Activated T-cell treated with anti-CD3 and anti-CD28 coated beads, Interleukin-2, amount 50 U/mL, for 4 hours (primary cell): Measurements from ENCODE around the gene KLF9. TPM values are rescaled to one million over a fixed set of nuclear protein-coding genes. Genes with fewer than 3 reads are reported as not detected.
A peak's percentile ranks its signal among the peaks of the same experiment; 100 is the strongest.

Source experiments
- ATAC-seq, 2 donors: fragments of 200-7000 bp; cut with Tn5 transposase; one replicate each; pipeline ENCODE4 v1.10.0; 2021
- DNase-seq: peaks from one replicate; pipeline ENCODE4 v3.0.0-alpha.2; 2020
- H3K27me3 Mint-ChIP-seq: one replicate; pipeline ENCODE4 v1.8.0; 2021; ENCODE audit warnings: low read depth, mixed read lengths
- H3K36me3 Mint-ChIP-seq: one replicate; pipeline ENCODE4 v1.8.0; 2022; ENCODE audit warnings: mixed read lengths; ENCODE audit not compliant: insufficient read depth
- H3K4me1 Mint-ChIP-seq: one replicate; pipeline ENCODE4 v1.8.0; 2021; ENCODE audit warnings: low read depth, mixed read lengths
- H3K4me3 Mint-ChIP-seq: one replicate; pipeline ENCODE4 v1.8.0; 2021; ENCODE audit warnings: mild to moderate bottlenecking, moderate library complexity, mixed read lengths
- H3K9me3 Mint-ChIP-seq: one replicate; pipeline ENCODE4 v1.8.0; 2021; ENCODE audit warnings: mixed read lengths
- total RNA-seq, 3 donors: library from RNA; stranded (reverse); gene quantifications; one replicate each; pipeline ENCODE4 v1.2.1, GENCODE V29; 2021

KLF9 gene
- total RNA-seq, 3 donors from 2014 or later = 21.3 to 25.3 (median 24.6) TPM

- DNase-seq = no peak
- peak in 1 of 2 donors; percentile 28 for ATAC-seq
- H3K36me3 Mint-ChIP-seq = no peaks in the 10 kb centered on the region
- H3K4me3 Mint-ChIP-seq = no peak overlapping the region
- no peaks in the 10 kb centered on the region for H3K27me3 Mint-ChIP-seq
- H3K9me3 Mint-ChIP-seq = no peaks in the 10 kb centered on the region
- peaks cover 5% of the 10 kb centered on the region for H3K4me1 Mint-ChIP-seq
Measured at GRCh38 chr9:70438341-70438928, 24.0 kb upstream of the KLF9 start.

DNA sequence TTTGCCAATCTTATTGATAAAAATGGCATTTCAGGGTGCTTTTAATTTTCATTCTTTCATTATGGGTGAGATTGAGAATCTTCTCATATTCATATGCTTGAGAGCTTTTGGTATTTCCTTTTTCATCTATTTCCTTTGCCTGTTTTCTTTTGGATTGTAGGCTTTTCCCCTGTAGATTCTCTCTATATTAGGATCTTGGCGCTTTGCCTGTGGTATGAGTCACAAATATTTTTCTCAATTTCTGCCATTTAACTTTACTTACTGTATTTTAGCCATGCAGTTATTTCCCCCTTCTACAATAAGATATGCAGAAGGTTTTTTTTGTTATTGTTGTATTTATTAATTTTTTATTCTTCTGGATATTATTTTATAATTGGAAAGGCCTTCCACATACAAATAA is 21.5 kb upstream of the KLF9 start:
- Mint-ChIP-seq H3K9me3 (no peaks in the 10 kb centered on the region), H3K4me3 (no peak overlapping the region), H3K27me3 (no peaks in the 10 kb centered on the region), H3K36me3 (no peaks in the 10 kb centered on the region), H3K4me1 (peaks cover 5% of the 10 kb centered on the region)
- ATAC-seq = no peak
- DNase-seq = no peak

GRCh38 chr9:70429899-70430298 is 15.4 kb upstream of the KLF9 start:
- Mint-ChIP-seq H3K36me3 (no peaks in the 10 kb centered on the region), H3K9me3 (no peaks in the 10 kb centered on the region), H3K4me1 (no peaks in the 10 kb centered on the region), H3K27me3 (no peaks in the 10 kb centered on the region), H3K4me3 (no peak overlapping the region)
- DNase-seq (no peak), ATAC-seq (no peak)

DNA sequence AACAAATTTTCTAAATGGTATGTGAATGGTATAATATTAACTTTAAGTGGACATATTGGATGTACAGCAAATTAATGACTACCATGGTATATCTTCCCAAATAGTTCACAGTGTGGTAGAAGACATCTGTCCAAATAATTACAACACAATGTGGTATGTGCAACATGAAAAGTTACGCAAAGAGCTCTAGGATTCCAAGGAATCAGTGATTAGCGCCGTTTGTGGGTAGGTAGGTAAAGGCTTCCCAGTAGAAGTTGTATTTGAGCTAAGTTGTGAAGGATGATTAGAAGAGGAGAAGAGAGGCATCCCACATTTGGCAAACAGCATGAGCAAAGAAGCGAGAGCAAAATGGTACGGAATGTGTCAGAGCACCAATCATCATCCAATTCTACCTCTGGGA is 14.3 kb upstream of the KLF9 start:
- H3K36me3 Mint-ChIP-seq = no peaks in the 10 kb centered on the region
- DNase-seq = no peak
- no peak overlapping the region for H3K4me3 Mint-ChIP-seq
- H3K27me3 Mint-ChIP-seq = no peaks in the 10 kb centered on the region
- H3K4me1 Mint-ChIP-seq = no peaks in the 10 kb centered on the region
- no peak for ATAC-seq
- H3K9me3 Mint-ChIP-seq = no peaks in the 10 kb centered on the region

GRCh38 chr9:70427161-70427945 is 12.9 kb upstream of the KLF9 start:
- ATAC-seq (no peak), DNase-seq (no peak)
- Mint-ChIP-seq H3K4me3 (no peak overlapping the region), H3K27me3 (no peaks in the 10 kb centered on the region), H3K4me1 (peaks cover 7% of the 10 kb centered on the region), H3K36me3 (no peaks in the 10 kb centered on the region), H3K9me3 (no peaks in the 10 kb centered on the region)

- peaks cover 29% of the 10 kb centered on the region for H3K4me1 Mint-ChIP-seq
- no peaks in the 10 kb centered on the region for H3K36me3 Mint-ChIP-seq
- DNase-seq (no peak), ATAC-seq (no peak)
- no peaks in the 10 kb centered on the region for H3K27me3 Mint-ChIP-seq
- H3K4me3 Mint-ChIP-seq = no peak overlapping the region
- no peaks in the 10 kb centered on the region for H3K9me3 Mint-ChIP-seq
Measured at GRCh38 chr9:70425192-70425591, 10.7 kb upstream of the KLF9 start.

DNA sequence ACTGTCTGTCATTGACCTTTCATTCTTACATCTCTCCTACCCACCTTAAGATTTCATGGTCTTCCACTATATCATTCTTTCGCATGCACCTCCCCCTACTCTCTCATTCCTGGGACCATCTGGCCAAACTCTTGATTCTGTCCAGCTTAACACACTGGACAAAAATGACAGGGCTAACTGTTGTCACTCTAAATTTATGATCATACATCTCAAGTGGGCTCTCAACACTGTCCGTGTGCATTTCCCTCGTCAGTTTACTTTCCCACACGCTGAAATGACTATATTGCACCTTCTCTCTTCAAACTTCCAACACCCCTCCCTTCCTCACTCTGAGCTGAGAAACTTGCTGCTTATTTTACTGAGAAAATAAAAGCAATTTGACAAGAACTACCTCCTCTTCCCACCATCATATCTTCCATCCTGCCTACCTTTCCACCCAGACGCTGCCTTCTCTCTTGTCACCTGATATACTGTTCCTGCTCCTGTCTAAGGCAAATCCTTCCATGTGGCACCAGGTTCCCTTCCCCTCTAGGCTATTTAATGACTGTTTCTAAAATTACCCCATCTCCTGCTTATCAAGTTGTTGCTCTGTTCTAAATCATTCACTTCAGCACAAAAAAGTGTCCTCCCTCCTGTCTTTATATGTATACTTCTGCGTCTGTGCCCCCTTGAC is 8.1 kb upstream of the KLF9 start:
- H3K9me3 Mint-ChIP-seq = no peaks in the 10 kb centered on the region
- DNase-seq = no peak
- no peak for ATAC-seq
- H3K4me1 Mint-ChIP-seq = peaks cover 40% of the 10 kb centered on the region
- H3K36me3 Mint-ChIP-seq = no peaks in the 10 kb centered on the region
- H3K4me3 Mint-ChIP-seq = peak overlapping the region; percentile 93
- peaks cover 1% of the 10 kb centered on the region for H3K27me3 Mint-ChIP-seq

DNA sequence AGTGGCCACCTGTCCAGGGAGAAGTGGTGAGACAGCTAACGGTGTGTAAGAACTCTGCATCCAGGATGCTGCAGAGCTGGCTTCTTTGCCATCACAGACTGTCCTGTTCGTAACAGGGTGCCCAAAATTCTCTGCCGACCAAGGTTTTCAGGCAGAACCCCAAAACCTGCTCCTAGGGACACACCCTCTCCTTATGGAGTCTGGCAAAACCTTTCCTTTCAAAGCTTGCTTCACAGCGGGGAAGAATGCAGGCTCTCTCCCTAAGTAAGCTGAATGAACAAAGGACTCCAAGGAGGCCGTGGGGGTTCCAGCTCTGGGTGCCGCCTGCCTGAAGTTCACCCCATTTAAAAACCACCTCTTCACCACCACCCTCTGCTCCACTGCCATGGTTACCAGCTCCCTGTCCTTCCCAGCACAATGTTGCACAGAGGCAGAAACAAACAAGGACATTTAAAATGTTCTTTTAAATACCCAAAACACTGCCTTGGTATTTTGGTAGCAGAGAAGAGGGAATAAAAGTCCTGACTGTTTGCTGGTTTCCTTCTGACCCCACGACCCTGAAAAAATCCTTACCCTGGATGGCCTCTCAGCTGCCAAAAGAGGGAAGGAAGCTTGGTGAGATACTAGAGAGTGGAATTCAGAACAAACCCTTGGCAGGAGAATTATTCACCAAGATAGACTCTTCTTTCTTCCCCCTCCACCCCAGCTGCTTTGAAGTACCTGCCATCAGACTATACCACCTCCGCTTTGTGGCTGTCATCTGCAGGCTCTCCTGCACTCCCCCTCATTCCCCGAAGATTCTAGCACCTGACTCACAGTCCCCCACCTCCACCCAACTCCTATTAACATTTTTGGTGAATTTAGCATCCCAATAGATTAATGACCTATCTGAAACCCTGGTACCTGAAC is 7.1 kb upstream of the KLF9 start:
- peaks cover 43% of the 10 kb centered on the region for H3K4me1 Mint-ChIP-seq
- no peak for ATAC-seq
- H3K9me3 Mint-ChIP-seq = no peaks in the 10 kb centered on the region
- H3K4me3 Mint-ChIP-seq = peak overlapping the region; percentile 93
- peak; percentile 64 for DNase-seq
- H3K27me3 Mint-ChIP-seq = peaks cover 1% of the 10 kb centered on the region
- no peaks in the 10 kb centered on the region for H3K36me3 Mint-ChIP-seq

DNA sequence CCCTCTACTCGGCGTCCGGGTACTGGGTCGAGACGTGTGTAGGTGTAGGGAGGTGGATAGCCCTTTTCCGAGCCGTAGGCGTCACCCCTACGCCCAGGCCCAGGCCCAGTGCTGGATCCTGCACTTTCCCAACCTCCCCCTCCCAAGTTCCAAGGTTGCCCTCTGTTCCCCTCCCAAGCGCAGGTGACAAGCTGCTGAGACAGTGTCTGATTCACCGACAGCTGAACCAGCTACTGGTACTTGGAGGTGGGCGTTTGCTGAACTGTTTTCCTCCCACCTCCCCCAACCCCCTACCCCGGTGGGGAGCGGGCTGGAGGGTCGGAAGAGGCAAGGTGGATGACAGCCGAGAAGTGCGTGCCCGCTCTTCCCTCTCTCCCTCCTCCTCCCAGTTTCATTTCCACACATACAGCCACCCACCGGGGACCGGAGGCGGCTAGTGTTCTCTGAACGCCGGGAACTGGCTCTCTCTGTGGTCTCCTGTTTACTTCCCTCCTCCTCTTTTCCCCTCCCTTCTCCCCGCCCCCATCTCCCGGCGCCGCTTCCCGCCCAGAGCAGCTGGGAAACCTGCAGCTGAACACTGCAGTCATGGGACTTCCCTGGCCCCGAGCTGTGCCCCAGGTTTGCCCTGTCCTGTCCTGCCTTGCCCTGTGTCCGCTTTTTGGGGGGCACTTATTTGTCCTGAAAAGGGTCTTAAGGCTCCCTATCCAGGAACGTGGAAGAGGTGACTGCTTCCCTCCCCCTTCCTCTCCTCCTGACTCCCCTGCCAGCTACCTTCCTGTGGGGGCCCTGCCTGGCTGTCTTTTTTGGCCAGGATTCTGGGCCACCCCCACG is 6.2 kb upstream of the KLF9 start:
- Mint-ChIP-seq H3K4me1 (peaks cover 44% of the 10 kb centered on the region), H3K4me3 (peak overlapping the region; percentile 93)

GRCh38 chr9:70419556-70420440 is 5.3 kb upstream of the KLF9 start:
- H3K9me3 Mint-ChIP-seq = no peaks in the 10 kb centered on the region
- ATAC-seq (peak; percentile 65), DNase-seq (peak; percentile 82)
- peaks cover 50% of the 10 kb centered on the region for H3K4me1 Mint-ChIP-seq
- peak overlapping the region; percentile 93 for H3K4me3 Mint-ChIP-seq
- no peaks in the 10 kb centered on the region for H3K36me3 Mint-ChIP-seq
- peaks cover 1% of the 10 kb centered on the region for H3K27me3 Mint-ChIP-seq

More for the DNA sequence above, 6.2 kb upstream of the KLF9 start:
- Mint-ChIP-seq H3K36me3 (no peaks in the 10 kb centered on the region), H3K27me3 (peaks cover 1% of the 10 kb centered on the region), H3K9me3 (no peaks in the 10 kb centered on the region)
- DNase-seq (peak; percentile 61), ATAC-seq (peak; percentile 45 to 46)

DNA sequence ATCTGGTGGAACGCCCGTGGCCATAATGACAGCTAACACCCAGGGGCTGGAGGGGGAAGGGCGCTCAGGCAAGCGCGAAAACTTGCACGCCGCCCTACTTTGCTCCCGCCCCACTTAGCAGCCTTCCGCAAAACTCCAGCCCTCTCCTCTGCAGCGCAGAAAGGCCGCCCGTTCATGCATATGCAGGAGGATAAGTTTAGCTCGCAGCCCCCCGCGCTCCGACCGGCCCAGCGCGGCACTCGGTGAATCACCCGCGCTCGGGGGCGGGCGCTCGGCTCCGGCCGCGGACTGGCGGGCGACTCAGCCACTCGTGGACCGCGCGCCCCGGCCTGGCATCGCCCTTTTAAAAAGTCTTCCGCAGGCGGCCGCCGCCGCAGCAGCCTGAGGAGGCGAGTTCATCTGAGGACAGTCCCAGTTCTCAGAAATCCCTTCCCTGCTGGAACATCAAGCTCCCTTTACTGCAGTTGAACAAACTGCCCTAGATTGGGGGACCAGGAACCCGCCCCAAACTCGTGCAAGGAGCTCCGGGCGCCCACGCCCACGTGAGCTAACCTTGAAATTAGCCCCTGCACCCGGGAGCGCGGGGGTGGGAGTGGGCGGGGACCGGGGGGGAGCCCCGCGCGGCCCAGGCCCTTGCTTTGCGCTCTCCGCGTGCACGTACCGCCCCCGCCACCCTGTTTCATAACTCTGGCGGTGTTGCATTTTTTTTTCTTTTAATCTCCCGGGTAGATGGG is 4.5 kb upstream of the KLF9 start:
- H3K4me3 Mint-ChIP-seq = peak overlapping the region; percentile 93
- no peaks in the 10 kb centered on the region for H3K9me3 Mint-ChIP-seq
- H3K36me3 Mint-ChIP-seq = no peaks in the 10 kb centered on the region
- H3K27me3 Mint-ChIP-seq = peaks cover 1% of the 10 kb centered on the region
- ATAC-seq = peak; percentile 27 to 32
- peak; percentile 87 for DNase-seq
- H3K4me1 Mint-ChIP-seq = peaks cover 56% of the 10 kb centered on the region

GRCh38 chr9:70415476-70415875 is 1.0 kb upstream of the KLF9 start:
- Mint-ChIP-seq H3K9me3 (no peaks in the 10 kb centered on the region), H3K36me3 (no peaks in the 10 kb centered on the region), H3K4me1 (peaks cover 44% of the 10 kb centered on the region), H3K27me3 (peaks cover 1% of the 10 kb centered on the region), H3K4me3 (no peak overlapping the region)
- no peak for ATAC-seq
- DNase-seq = no peak
